ENCODE results near the gene GRIK2.
"Not testable (repeated sequence)": the region's sequence is repeated elsewhere in the genome, so short reads cannot be mapped to it uniquely, and the experiment has no call there.

GRIK2 gene

GRCh38 chr6:102022281-102022680 lies 628.8 kb downstream of the GRIK2 start:
- H3K4me3 Mint-ChIP-seq, result no peak overlapping the region
- peaks cover 7% of the 10 kb centered on the region for H3K9me3 Mint-ChIP-seq
- no peak for DNase-seq
- H3K27ac Mint-ChIP-seq, result no peak overlapping the region
- no peaks in the 10 kb centered on the region for H3K36me3 Mint-ChIP-seq (ENCODE audit: low read depth)
- H3K27me3 Mint-ChIP-seq, result no peaks in the 10 kb centered on the region
- no peaks in the 10 kb centered on the region for H3K4me1 Mint-ChIP-seq (ENCODE audit: low read depth)

DNA sequence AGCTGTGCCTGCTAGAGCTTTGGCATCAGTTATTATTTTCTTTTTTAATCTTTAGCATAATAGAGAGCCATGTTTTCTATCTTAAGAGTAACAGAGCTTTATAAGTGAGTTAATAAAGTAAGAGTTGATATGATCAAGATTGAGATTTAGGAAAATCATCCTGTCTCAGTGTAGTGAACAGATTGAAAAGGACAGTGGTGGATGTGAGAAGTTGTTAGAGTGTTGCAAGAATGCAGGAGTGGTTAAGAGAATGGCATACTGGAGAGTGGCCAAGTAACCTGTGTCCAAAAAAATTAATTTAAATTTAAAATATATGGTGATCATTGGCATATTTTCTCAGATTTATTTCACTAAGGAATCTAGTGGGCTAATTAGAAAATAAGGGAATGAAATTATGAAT lies 629.3 kb downstream of the GRIK2 start:
- Mint-ChIP-seq H3K9me3 (peaks cover 7% of the 10 kb centered on the region), H3K4me1 (ENCODE audit: low read depth) (no peaks in the 10 kb centered on the region), H3K27me3 (no peaks in the 10 kb centered on the region), H3K36me3 (ENCODE audit: low read depth) (no peaks in the 10 kb centered on the region), H3K4me3 (no peak overlapping the region), H3K27ac (no peak overlapping the region)
- DNase-seq, result no peak

DNA sequence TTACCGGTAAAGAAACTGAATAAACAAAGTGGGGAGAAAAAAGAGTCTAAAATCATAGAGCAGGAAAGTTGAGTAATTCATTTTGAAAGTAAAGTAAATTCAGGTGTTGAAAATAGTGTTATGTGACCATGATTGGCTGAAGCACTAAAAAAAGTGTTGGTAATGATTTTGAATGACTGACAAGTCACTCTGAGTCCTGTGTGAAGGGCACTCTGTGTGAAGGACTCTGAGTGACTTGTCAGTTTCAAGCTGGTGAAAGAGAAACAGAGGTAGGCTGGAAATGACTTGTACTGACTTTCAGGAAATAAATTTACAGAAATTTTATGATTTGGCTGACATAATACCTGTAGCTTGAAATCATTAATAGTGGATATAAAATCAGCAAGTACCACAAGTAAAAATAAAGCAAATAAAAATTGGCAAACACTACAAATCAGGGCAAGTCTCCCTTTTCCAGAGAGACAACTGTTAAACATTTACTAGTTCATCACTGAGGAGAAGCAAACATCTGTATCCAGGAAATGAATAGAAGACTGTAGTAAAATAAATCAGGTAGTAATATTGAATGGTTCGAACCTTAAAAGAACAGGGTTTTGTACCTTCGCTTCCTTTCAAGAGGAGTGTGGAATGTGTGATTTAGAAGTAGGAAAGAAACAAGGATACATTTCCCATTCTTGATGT lies 630.6 kb downstream of the GRIK2 start:
- Mint-ChIP-seq H3K4me1 (ENCODE audit: low read depth) (no peaks in the 10 kb centered on the region), H3K27me3 (no peaks in the 10 kb centered on the region), H3K9me3 (peaks cover 7% of the 10 kb centered on the region), H3K4me3 (no peak overlapping the region), H3K27ac (no peak overlapping the region), H3K36me3 (ENCODE audit: low read depth) (no peaks in the 10 kb centered on the region)
- no peak for DNase-seq

DNA sequence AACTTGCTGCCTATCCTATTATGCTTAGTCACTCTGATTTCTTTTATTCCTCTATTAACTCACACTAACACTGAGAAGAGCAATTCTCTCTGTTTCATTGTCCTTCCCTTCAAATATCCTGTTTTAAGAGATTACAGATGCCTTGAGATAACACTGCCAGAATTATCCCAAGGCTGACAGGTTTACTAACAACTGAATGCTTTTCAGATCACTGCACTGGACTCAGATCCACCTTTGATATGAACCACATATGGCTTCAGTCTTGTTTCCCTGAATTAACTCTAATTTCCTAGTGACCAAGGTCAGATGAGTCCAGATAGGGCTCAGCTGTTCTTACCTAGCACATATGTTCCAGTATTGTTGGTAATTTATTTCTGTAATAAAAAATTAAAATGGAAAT lies 633.1 kb downstream of the GRIK2 start:
- H3K27ac Mint-ChIP-seq, result no peak overlapping the region
- DNase-seq, result no peak
- no peaks in the 10 kb centered on the region for H3K27me3 Mint-ChIP-seq
- no peaks in the 10 kb centered on the region for H3K4me1 Mint-ChIP-seq (ENCODE audit: low read depth)
- H3K4me3 Mint-ChIP-seq, result no peak overlapping the region
- H3K36me3 Mint-ChIP-seq (ENCODE audit: low read depth), result no peaks in the 10 kb centered on the region
- H3K9me3 Mint-ChIP-seq, result peaks cover 2% of the 10 kb centered on the region

- Mint-ChIP-seq H3K4me3 (no peak overlapping the region), H3K4me1 (ENCODE audit: low read depth) (no peaks in the 10 kb centered on the region), H3K36me3 (ENCODE audit: low read depth) (no peaks in the 10 kb centered on the region), H3K27me3 (no peaks in the 10 kb centered on the region), H3K9me3 (peaks cover 2% of the 10 kb centered on the region), H3K27ac (no peak overlapping the region)
- DNase-seq, result no peak
These were observed 634.7 kb downstream of the GRIK2 start for GRCh38 chr6:102028176-102028575.

GRCh38 chr6:102038964-102039363 lies 645.5 kb downstream of the GRIK2 start:
- Mint-ChIP-seq H3K36me3 (ENCODE audit: low read depth) (no peaks in the 10 kb centered on the region), H3K27ac (no peak overlapping the region), H3K9me3 (peaks cover 11% of the 10 kb centered on the region), H3K27me3 (no peaks in the 10 kb centered on the region), H3K4me3 (no peak overlapping the region), H3K4me1 (ENCODE audit: low read depth) (no peaks in the 10 kb centered on the region)
- no peak for DNase-seq

DNA sequence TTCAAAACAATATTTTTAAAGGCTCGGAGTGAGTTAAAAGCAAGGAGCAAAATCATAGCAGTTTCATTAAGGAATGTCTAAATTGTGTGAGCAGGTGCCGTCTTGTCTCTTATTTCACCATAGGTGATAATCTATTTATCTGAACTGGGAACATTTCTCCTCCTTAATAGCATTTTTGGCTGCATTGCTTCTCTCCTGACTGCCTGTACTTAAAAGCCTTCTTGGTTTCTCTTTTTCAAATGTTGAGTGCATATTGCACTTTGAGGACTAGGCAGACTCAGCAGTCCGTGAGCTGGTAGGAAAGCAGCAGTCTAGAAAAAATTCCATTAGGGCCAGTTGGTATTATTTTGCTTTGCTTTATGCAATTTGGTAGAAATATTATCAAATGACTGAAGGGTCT lies 645.9 kb downstream of the GRIK2 start:
- no peak for DNase-seq
- H3K4me3 Mint-ChIP-seq, result no peak overlapping the region
- peaks cover 13% of the 10 kb centered on the region for H3K9me3 Mint-ChIP-seq
- no peaks in the 10 kb centered on the region for H3K36me3 Mint-ChIP-seq (ENCODE audit: low read depth)
- no peaks in the 10 kb centered on the region for H3K4me1 Mint-ChIP-seq (ENCODE audit: low read depth)
- no peak overlapping the region for H3K27ac Mint-ChIP-seq
- H3K27me3 Mint-ChIP-seq, result no peaks in the 10 kb centered on the region

GRCh38 chr6:102051001-102051400 lies 657.5 kb downstream of the GRIK2 start:
- DNase-seq, result no peak
- H3K27ac Mint-ChIP-seq, result no peak overlapping the region
- H3K4me1 Mint-ChIP-seq (ENCODE audit: low read depth), result no peaks in the 10 kb centered on the region
- H3K9me3 Mint-ChIP-seq, result peaks cover 7% of the 10 kb centered on the region
- no peaks in the 10 kb centered on the region for H3K36me3 Mint-ChIP-seq (ENCODE audit: low read depth)
- no peaks in the 10 kb centered on the region for H3K27me3 Mint-ChIP-seq
- no peak overlapping the region for H3K4me3 Mint-ChIP-seq

DNA sequence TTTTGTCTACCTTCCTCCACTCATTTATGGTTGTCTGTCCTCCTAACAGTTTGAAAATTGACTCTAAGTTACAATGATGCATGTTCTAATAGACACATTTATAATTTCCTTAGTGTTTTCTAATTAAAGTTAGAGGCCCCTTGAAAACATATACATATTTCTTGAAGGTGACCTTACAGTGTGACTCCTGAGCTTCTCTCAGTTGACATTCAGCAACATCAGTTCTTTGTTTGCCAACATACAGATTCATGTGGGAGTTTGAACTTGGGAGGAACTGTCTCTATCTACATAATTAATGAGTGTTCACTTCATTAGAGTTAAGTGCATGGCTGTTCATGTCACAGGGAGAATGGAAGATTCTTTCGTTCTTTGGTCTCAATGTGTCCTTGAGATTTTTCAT lies 658.2 kb downstream of the GRIK2 start:
- peaks cover 7% of the 10 kb centered on the region for H3K9me3 Mint-ChIP-seq
- no peak for DNase-seq

GRCh38 chr6:102064142-102064541 lies 670.6 kb downstream of the GRIK2 start:
- Mint-ChIP-seq H3K27me3 (no peaks in the 10 kb centered on the region), H3K4me3 (no peak overlapping the region), H3K27ac (no peak overlapping the region), H3K9me3 (peaks cover 2% of the 10 kb centered on the region), H3K36me3 (ENCODE audit: low read depth) (no peaks in the 10 kb centered on the region), H3K4me1 (ENCODE audit: low read depth) (no peaks in the 10 kb centered on the region)
- DNase-seq, result no peak

More for the DNA sequence above, 658.2 kb downstream of the GRIK2 start:
- Mint-ChIP-seq H3K4me1 (ENCODE audit: low read depth) (no peaks in the 10 kb centered on the region), H3K27me3 (no peaks in the 10 kb centered on the region), H3K4me3 (no peak overlapping the region), H3K27ac (no peak overlapping the region), H3K36me3 (ENCODE audit: low read depth) (no peaks in the 10 kb centered on the region)

DNA sequence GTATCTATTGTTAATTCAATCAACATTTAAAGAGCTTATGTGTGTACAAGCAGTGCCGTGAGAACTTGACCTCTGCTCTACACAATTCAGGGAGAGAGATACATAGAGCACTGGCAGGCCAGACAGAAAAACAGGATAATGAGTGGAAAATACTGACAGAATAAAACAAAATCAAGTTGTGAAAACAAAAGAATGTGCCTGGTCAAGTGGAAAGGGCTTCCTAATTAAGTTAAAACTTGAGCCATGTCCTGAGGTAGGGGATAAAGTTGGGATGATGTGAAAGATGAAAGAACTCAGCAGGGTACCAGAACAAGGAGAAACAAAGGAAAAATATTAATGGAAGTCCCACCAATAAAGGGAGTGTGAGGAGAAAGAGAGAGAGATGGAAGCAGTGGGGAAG lies 672.8 kb downstream of the GRIK2 start:
- peaks cover 2% of the 10 kb centered on the region for H3K9me3 Mint-ChIP-seq
- H3K4me3 Mint-ChIP-seq, result no peak overlapping the region
- DNase-seq, result no peak
- H3K27ac Mint-ChIP-seq, result no peak overlapping the region
- H3K27me3 Mint-ChIP-seq, result no peaks in the 10 kb centered on the region
- no peaks in the 10 kb centered on the region for H3K4me1 Mint-ChIP-seq (ENCODE audit: low read depth)
- H3K36me3 Mint-ChIP-seq (ENCODE audit: low read depth), result no peaks in the 10 kb centered on the region

DNA sequence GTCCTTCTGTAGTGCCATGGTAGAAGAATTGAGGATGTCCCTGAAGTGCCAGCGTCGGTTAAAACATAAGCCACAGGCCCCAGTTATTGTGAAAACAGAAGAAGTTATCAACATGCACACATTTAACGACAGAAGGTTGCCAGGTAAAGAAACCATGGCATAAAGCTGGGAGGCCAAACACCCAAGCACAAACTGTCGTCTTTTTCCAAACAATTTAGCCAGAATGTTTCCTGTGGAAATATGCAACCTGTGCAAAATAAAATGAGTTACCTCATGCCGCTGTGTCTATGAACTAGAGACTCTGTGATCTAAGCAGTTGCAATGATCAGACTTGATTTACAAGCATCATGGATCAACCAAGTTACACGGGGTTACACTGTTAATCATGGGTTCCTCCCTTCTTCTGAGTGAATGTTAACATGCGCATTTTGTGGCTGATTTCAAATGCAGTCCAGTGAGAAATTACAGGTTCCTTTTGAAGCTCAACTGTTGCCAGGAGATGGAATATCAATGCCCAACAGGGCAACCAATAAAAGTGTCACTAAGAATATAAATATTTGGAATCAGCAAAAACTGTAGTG lies 674.9 kb downstream of the GRIK2 start:
- Mint-ChIP-seq H3K4me1 (ENCODE audit: low read depth) (no peaks in the 10 kb centered on the region), H3K36me3 (ENCODE audit: low read depth) (no peaks in the 10 kb centered on the region), H3K27me3 (no peaks in the 10 kb centered on the region), H3K9me3 (peaks cover 5% of the 10 kb centered on the region), H3K27ac (no peak overlapping the region), H3K4me3 (no peak overlapping the region)
- DNase-seq, result no peak

DNA sequence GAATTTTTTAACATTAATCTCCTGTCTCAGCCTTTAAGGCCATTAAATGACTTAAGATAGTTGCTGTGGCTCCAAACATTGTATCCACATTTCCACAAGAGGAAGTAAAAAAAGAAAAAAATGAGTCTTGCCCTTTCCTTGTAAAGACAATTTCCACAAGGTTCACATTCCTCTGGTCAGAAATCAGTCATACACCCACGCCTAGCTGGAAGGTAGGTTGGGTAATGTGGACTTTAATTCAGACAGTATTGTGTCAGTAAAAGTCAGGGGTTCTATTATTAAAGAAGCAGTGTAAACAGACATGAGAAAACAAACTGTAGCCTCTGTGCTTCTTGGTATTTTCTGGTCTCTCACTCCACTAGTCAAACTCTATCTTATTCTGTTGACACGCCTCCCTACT lies 682.0 kb downstream of the GRIK2 start:
- no peak for DNase-seq
- H3K27ac Mint-ChIP-seq, result no peak overlapping the region
- H3K9me3 Mint-ChIP-seq, result peaks cover 12% of the 10 kb centered on the region
- H3K36me3 Mint-ChIP-seq (ENCODE audit: low read depth), result no peaks in the 10 kb centered on the region
- H3K4me3 Mint-ChIP-seq, result no peak overlapping the region
- no peaks in the 10 kb centered on the region for H3K4me1 Mint-ChIP-seq (ENCODE audit: low read depth)
- no peaks in the 10 kb centered on the region for H3K27me3 Mint-ChIP-seq

- Mint-ChIP-seq H3K9me3 (peaks cover 2% of the 10 kb centered on the region), H3K36me3 (ENCODE audit: low read depth) (no peaks in the 10 kb centered on the region), H3K27ac (no peak overlapping the region), H3K27me3 (no peaks in the 10 kb centered on the region), H3K4me3 (no peak overlapping the region), H3K4me1 (ENCODE audit: low read depth) (no peaks in the 10 kb centered on the region)
- DNase-seq, result no peak
These were observed 691.7 kb downstream of the GRIK2 start for GRCh38 chr6:102085257-102085656.

DNA sequence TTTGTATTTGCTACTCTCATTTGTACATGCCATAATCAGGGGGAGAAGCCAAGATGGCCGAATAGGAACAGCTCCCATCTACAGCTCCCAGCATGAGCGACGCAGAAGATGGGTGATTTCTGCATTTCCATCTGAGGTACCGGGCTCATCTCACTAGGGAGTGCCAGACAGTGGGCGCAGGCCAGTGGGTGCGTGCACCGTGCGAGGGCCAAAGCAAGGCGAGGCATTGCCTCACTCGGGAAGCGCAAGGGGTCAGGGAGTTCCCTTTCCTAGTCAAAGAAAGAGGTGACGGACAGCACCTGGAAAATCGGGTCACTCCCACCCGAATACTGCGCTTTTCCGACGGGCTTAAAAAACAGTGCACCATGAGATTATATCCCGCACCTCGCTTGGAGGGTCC lies 694.7 kb downstream of the GRIK2 start:
- H3K4me1 Mint-ChIP-seq (ENCODE audit: low read depth); H3K4me3 Mint-ChIP-seq; H3K27me3 Mint-ChIP-seq; H3K9me3 Mint-ChIP-seq; H3K36me3 Mint-ChIP-seq (ENCODE audit: low read depth); H3K27ac Mint-ChIP-seq; DNase-seq: not testable (repeated sequence)

GRCh38 chr6:102114402-102114801 lies 720.9 kb downstream of the GRIK2 start:
- DNase-seq, result no peak
- H3K27me3 Mint-ChIP-seq, result no peaks in the 10 kb centered on the region

More at GRCh38 chr6:102114402-102114801, 720.9 kb downstream of the GRIK2 start:
- H3K4me3 Mint-ChIP-seq, result no peak overlapping the region
- H3K9me3 Mint-ChIP-seq, result peaks cover 8% of the 10 kb centered on the region
- H3K4me1 Mint-ChIP-seq (ENCODE audit: low read depth), result no peaks in the 10 kb centered on the region
- no peak overlapping the region for H3K27ac Mint-ChIP-seq
- H3K36me3 Mint-ChIP-seq (ENCODE audit: low read depth), result no peaks in the 10 kb centered on the region

Data from activated T-cell treated with anti-CD3 and anti-CD28 coated beads, Interleukin-2, amount 50 U/mL, for 24 hours (primary cell).